Erythroblast (primary cell): ENCODE results near the gene AHNAK.

Experiments
- DNase-seq, 2 experiments: peaks; one replicate each; lab custom pipeline; 2025; lab: John Stamatoyannopoulos, UW
- GATA1 ChIP-seq: IDR thresholded peaks from 2 replicates; pipeline ENCODE4 v1.6.1; 2011; ENCODE audit warnings: low read depth, mild to moderate bottlenecking, control low read depth, low read length, moderate library complexity
- POLR2A ChIP-seq: IDR thresholded peaks from 2 replicates; pipeline ENCODE4 v1.6.1; 2011; ENCODE audit warnings: mild to moderate bottlenecking, low read length

Gene AHNAK

GRCh38 chr11:62535802-62536201, 10.8 kb downstream of the AHNAK start:
- no peak for DNase-seq
- TF ChIP-seq POLR2A (no peak), GATA1 (no peak)

GRCh38 chr11:62534779-62535545, 11.6 kb downstream of the AHNAK start:
- no peak for DNase-seq
- TF ChIP-seq GATA1 (no peak), POLR2A (no peak)

GRCh38 chr11:62532096-62532495, 14.5 kb downstream of the AHNAK start:
- no peak for TF ChIP-seq GATA1
- TF ChIP-seq POLR2A: no peak
- DNase-seq: no peak

- no peak for DNase-seq
- TF ChIP-seq GATA1: no peak
- TF ChIP-seq POLR2A: no peak
These were observed 29.8 kb downstream of the AHNAK start for GRCh38 chr11:62516736-62517371.

- no peak for TF ChIP-seq POLR2A
- no peak for TF ChIP-seq GATA1
- DNase-seq: peak; percentile 13 to 18
These were observed 32.5 kb downstream of the AHNAK start for GRCh38 chr11:62514151-62514550.

- TF ChIP-seq GATA1 (no peak), POLR2A (no peak)
- no peak for DNase-seq
These were observed 33.0 kb downstream of the AHNAK start for GRCh38 chr11:62513626-62514025.

GRCh38 chr11:62512961-62513360, 33.6 kb downstream of the AHNAK start:
- TF ChIP-seq POLR2A (no peak), GATA1 (no peak)

GRCh38 chr11:62508336-62509058, 38.1 kb downstream of the AHNAK start:
- DNase-seq: peak; percentile 73 to 77
- TF ChIP-seq POLR2A (no peak), GATA1 (no peak)

More at GRCh38 chr11:62512961-62513360, 33.6 kb downstream of the AHNAK start:
- no peak for DNase-seq

GRCh38 chr11:62507125-62507422, 39.5 kb downstream of the AHNAK start:
- DNase-seq: no peak
- TF ChIP-seq GATA1 (no peak), POLR2A (no peak)

GRCh38 chr11:62506413-62507124, 40.0 kb downstream of the AHNAK start:
- TF ChIP-seq POLR2A (no peak), GATA1 (no peak)
- no peak for DNase-seq

GRCh38 chr11:62505440-62506091, 41.0 kb downstream of the AHNAK start:
- peak in 1 of 2 experiments; percentile 24 for DNase-seq
- TF ChIP-seq POLR2A (no peak), GATA1 (no peak)

- peak in 1 of 2 experiments; percentile 25 for DNase-seq
- TF ChIP-seq POLR2A (no peak), GATA1 (no peak)
These were observed 41.6 kb downstream of the AHNAK start for GRCh38 chr11:62505059-62505439.

GRCh38 chr11:62504158-62504973, 42.2 kb downstream of the AHNAK start:
- DNase-seq: no peak
- TF ChIP-seq GATA1 (no peak), POLR2A (no peak)
